ENCODE data around the gene PDE3A.
"Not testable (repeated sequence)": the region's sequence is repeated elsewhere in the genome, so short reads cannot be mapped to it uniquely, and the experiment has no call there.

PDE3A gene

GRCh38 chr12:20549108-20549719 is 180.9 kb downstream of the PDE3A start:
- no peak for DNase-seq (ENCODE audit: low read depth in 3 of 3)

- DNase-seq (ENCODE audit: low read depth in 3 of 3), result not testable (repeated sequence)
Observed at GRCh38 chr12:20551742-20552442, 183.6 kb downstream of the PDE3A start.

- DNase-seq (ENCODE audit: low read depth in 3 of 3), result not testable (repeated sequence)
Observed at GRCh38 chr12:20552586-20552985, 184.2 kb downstream of the PDE3A start.

GRCh38 chr12:20555015-20555414 is 186.7 kb downstream of the PDE3A start:
- DNase-seq (ENCODE audit: low read depth in 3 of 3), result no peak

- DNase-seq (ENCODE audit: low read depth in 3 of 3), result no peak
Observed at GRCh38 chr12:20555771-20556170, 187.4 kb downstream of the PDE3A start.

- DNase-seq (ENCODE audit: low read depth in 3 of 3), result no peak
Observed at GRCh38 chr12:20557096-20557495, 188.8 kb downstream of the PDE3A start.

GRCh38 chr12:20560935-20561334 is 192.6 kb downstream of the PDE3A start:
- DNase-seq (ENCODE audit: low read depth in 3 of 3), result no peak

GRCh38 chr12:20561871-20562270 is 193.5 kb downstream of the PDE3A start:
- no peak for DNase-seq (ENCODE audit: low read depth in 3 of 3)

GRCh38 chr12:20567413-20567812 is 199.1 kb downstream of the PDE3A start:
- no peak for DNase-seq (ENCODE audit: low read depth in 3 of 3)

GRCh38 chr12:20572451-20572850 is 204.1 kb downstream of the PDE3A start:
- no peak for DNase-seq (ENCODE audit: low read depth in 3 of 3)

GRCh38 chr12:20576528-20576927 is 208.2 kb downstream of the PDE3A start:
- DNase-seq (ENCODE audit: low read depth in 3 of 3), result no peak

GRCh38 chr12:20577054-20577453 is 208.7 kb downstream of the PDE3A start:
- no peak for DNase-seq (ENCODE audit: low read depth in 3 of 3)

GRCh38 chr12:20578142-20578541 is 209.8 kb downstream of the PDE3A start:
- no peak for DNase-seq (ENCODE audit: low read depth in 3 of 3)

- DNase-seq (ENCODE audit: low read depth in 3 of 3), result no peak
Observed at GRCh38 chr12:20585055-20585625, 216.8 kb downstream of the PDE3A start.

- DNase-seq (ENCODE audit: low read depth in 3 of 3), result no peak
Observed at GRCh38 chr12:20585913-20586312, 217.6 kb downstream of the PDE3A start.

- DNase-seq (ENCODE audit: low read depth in 3 of 3), result no peak
Observed at GRCh38 chr12:20588042-20588441, 219.7 kb downstream of the PDE3A start.

GRCh38 chr12:20590570-20590969 is 222.2 kb downstream of the PDE3A start:
- no peak for DNase-seq (ENCODE audit: low read depth in 3 of 3)

GRCh38 chr12:20592556-20592955 is 224.2 kb downstream of the PDE3A start:
- no peak for DNase-seq (ENCODE audit: low read depth in 3 of 3)

- no peak for DNase-seq (ENCODE audit: low read depth in 3 of 3)
Observed at GRCh38 chr12:20593611-20594010, 225.3 kb downstream of the PDE3A start.

GRCh38 chr12:20596061-20596460 is 227.7 kb downstream of the PDE3A start:
- DNase-seq (ENCODE audit: low read depth in 3 of 3), result no peak

GRCh38 chr12:20599757-20600156 is 231.4 kb downstream of the PDE3A start:
- no peak for DNase-seq (ENCODE audit: low read depth in 3 of 3)

GRCh38 chr12:20601668-20602280 is 233.4 kb downstream of the PDE3A start:
- no peak for DNase-seq (ENCODE audit: low read depth in 3 of 3)

Data from stimulated activated CD4-positive, alpha-beta T cell treated with anti-CD3 and anti-CD28 coated beads, TNF-alpha, amount 100 ng/mL, for 48 hours (primary cell).